ENCODE measurements around the gene CACFD1.

Gene CACFD1

GRCh38 chr9:133423216-133423615 lies 36.6 kb upstream of the CACFD1 start:
- H3K4me3 ChIP-seq (ENCODE audit: low read depth, low read length) = no peak overlapping the region
- no peak for TF ChIP-seq CTCF (IDR thresholded peaks at IDR 0.05; ENCODE audit: control insufficient read depth, extremely low read depth, insufficient read depth)
- peak; percentile 62 for DNase-seq (ENCODE audit: low read depth)

GRCh38 chr9:133424187-133424586 lies 35.6 kb upstream of the CACFD1 start:
- DNase-seq (ENCODE audit: low read depth) = no peak
- no peak for TF ChIP-seq CTCF (IDR thresholded peaks at IDR 0.05; ENCODE audit: control insufficient read depth, extremely low read depth, insufficient read depth)
- no peak overlapping the region for H3K4me3 ChIP-seq (ENCODE audit: low read depth, low read length)

- no peak for TF ChIP-seq CTCF (IDR thresholded peaks at IDR 0.05; ENCODE audit: control insufficient read depth, extremely low read depth, insufficient read depth)
- H3K4me3 ChIP-seq (ENCODE audit: low read depth, low read length) = no peak overlapping the region
- DNase-seq (ENCODE audit: low read depth) = no peak
Observed at GRCh38 chr9:133425049-133425632, 34.6 kb upstream of the CACFD1 start.

- H3K4me3 ChIP-seq (ENCODE audit: low read depth, low read length) = no peak overlapping the region
- DNase-seq (ENCODE audit: low read depth) = no peak
- no peak for TF ChIP-seq CTCF (IDR thresholded peaks at IDR 0.05; ENCODE audit: control insufficient read depth, extremely low read depth, insufficient read depth)
Observed at GRCh38 chr9:133426011-133426410, 33.8 kb upstream of the CACFD1 start.

GRCh38 chr9:133427658-133428348 lies 32.0 kb upstream of the CACFD1 start:
- H3K4me3 ChIP-seq (ENCODE audit: low read depth, low read length) = no peak overlapping the region
- no peak for DNase-seq (ENCODE audit: low read depth)
- TF ChIP-seq CTCF (IDR thresholded peaks at IDR 0.05; ENCODE audit: control insufficient read depth, extremely low read depth, insufficient read depth) = no peak

- H3K4me3 ChIP-seq (ENCODE audit: low read depth, low read length) = no peak overlapping the region
- no peak for TF ChIP-seq CTCF (IDR thresholded peaks at IDR 0.05; ENCODE audit: control insufficient read depth, extremely low read depth, insufficient read depth)
- no peak for DNase-seq (ENCODE audit: low read depth)
Observed at GRCh38 chr9:133428617-133429101, 31.1 kb upstream of the CACFD1 start.
